ENCODE measurements around the gene HOXC13.

The HOXC13 gene

GRCh38 chr12:53956251-53956887 lies 17.7 kb downstream of the HOXC13 start:
- Histone ChIP-seq H3K4me1 (ENCODE audit: control insufficient read depth, insufficient read depth, low read length) (peaks cover 5% of the 10 kb centered on the region; the same call in 1 of the 2 replicates), H3K4me3 (ENCODE audit: low read depth, low read length) (no peak overlapping the region), H3K36me3 (ENCODE audit: control insufficient read depth in 2 of 2, insufficient read depth in 1 of 2, low read length in 2 of 2) (no peaks in the 10 kb centered on the region), H3K9me3 (ENCODE audit: control insufficient read depth, insufficient read depth, low read depth, low read length) (no peaks in the 10 kb centered on the region), H3K27ac (ENCODE audit: extremely low read depth, low read depth, low read length) (no peak overlapping the region)
- ChIA-PET CTCF (no interaction called here), POLR2A (no interaction called here)
- peak; percentile 86 for TF ChIP-seq BCL11B (tag by site-specific recombination; IDR thresholded peaks at IDR 0.05; ENCODE audit: low read depth)
- TF ChIP-seq ZNF221 (tag by site-specific recombination; IDR thresholded peaks at IDR 0.05; ENCODE audit: borderline replicate concordance), result no peak
- no peak for TF ChIP-seq ZNF274 (IDR thresholded peaks at IDR 0.05; ENCODE audit: low read length)
- TF ChIP-seq ZNF274 (tag by site-specific recombination; IDR thresholded peaks at IDR 0.05; ENCODE audit: borderline replicate concordance), result no peak

- TF ChIP-seq GLIS1 (tag by site-specific recombination; IDR thresholded peaks at IDR 0.05), result no peak
- no peak for TF ChIP-seq ZNF404 (tag by site-specific recombination; IDR thresholded peaks at IDR 0.05)
- no peak for TF ChIP-seq ZNF146 (tag by site-specific recombination; IDR thresholded peaks at IDR 0.05)
- ChIA-PET POLR2A (no interaction called here), CTCF (no interaction called here)
- H3K9me3 ChIP-seq (ENCODE audit: control insufficient read depth, insufficient read depth, low read depth, low read length), result no peaks in the 10 kb centered on the region
- H3K27ac ChIP-seq (ENCODE audit: extremely low read depth, low read depth, low read length), result no peak overlapping the region
- H3K4me3 ChIP-seq (ENCODE audit: low read depth, low read length), result no peak overlapping the region
- H3K4me1 ChIP-seq (ENCODE audit: control insufficient read depth, insufficient read depth, low read length), result peaks cover 5% of the 10 kb centered on the region; the same call in 1 of the 2 replicates
- peaks cover 0 to 5% of the 10 kb centered on the region in 2 experiments; a peak in 1 of 3 replicates for H3K36me3 ChIP-seq (ENCODE audit: control insufficient read depth in 2 of 2, insufficient read depth in 1 of 2, low read length in 2 of 2)
These were observed 18.4 kb downstream of the HOXC13 start for GRCh38 chr12:53956914-53957536.

- H3K4me1 ChIP-seq (ENCODE audit: control insufficient read depth, insufficient read depth, low read length), result peaks cover 10% of the 10 kb centered on the region
- no peak overlapping the region for H3K4me3 ChIP-seq (ENCODE audit: low read depth, low read length)
- peaks cover 0 to 8% of the 10 kb centered on the region in 2 experiments; a peak in 1 of 3 replicates for H3K36me3 ChIP-seq (ENCODE audit: control insufficient read depth in 2 of 2, insufficient read depth in 1 of 2, low read length in 2 of 2)
- CTCF ChIA-PET, result interaction anchor here (0.6 kb wide), 2 partner anchors 12 to 60 kb away, joined by 5 to 7 read pairs; no protein-coding TSS in a partner anchor
- no peaks in the 10 kb centered on the region for H3K9me3 ChIP-seq (ENCODE audit: control insufficient read depth, insufficient read depth, low read depth, low read length)
- peak; percentile 48 for TF ChIP-seq ZNF335 (tag by site-specific recombination; conservative IDR thresholded peaks at IDR 0.05)
- TF ChIP-seq ZFP3 (tag by site-specific recombination; IDR thresholded peaks at IDR 0.05; ENCODE audit: low read depth), result no peak
- TF ChIP-seq ZFP69B (tag by site-specific recombination; IDR thresholded peaks at IDR 0.05), result peak; percentile 81
- peak; percentile 37; the same call in 1 of the 2 replicates for TF ChIP-seq ZIC2 (tag by site-specific recombination; IDR thresholded peaks at IDR 0.05)
- peak; percentile 93 for TF ChIP-seq ZNF692 (tag by site-specific recombination; IDR thresholded peaks at IDR 0.05)
- POLR2A ChIA-PET, result no interaction called here
- no peak overlapping the region; the same call in 1 of the 2 replicates for H3K27ac ChIP-seq (ENCODE audit: extremely low read depth, low read depth, low read length)
These were observed 19.5 kb downstream of the HOXC13 start for GRCh38 chr12:53958128-53958527.

- Histone ChIP-seq H3K36me3 (ENCODE audit: control insufficient read depth in 2 of 2, insufficient read depth in 1 of 2, low read length in 2 of 2) (peaks cover 0 to 8% of the 10 kb centered on the region in 2 experiments; a peak in 1 of 3 replicates), H3K4me1 (ENCODE audit: control insufficient read depth, insufficient read depth, low read length) (peaks cover 17% of the 10 kb centered on the region), H3K27ac (ENCODE audit: extremely low read depth, low read depth, low read length) (no peak overlapping the region), H3K4me3 (ENCODE audit: low read depth, low read length) (no peak overlapping the region), H3K9me3 (ENCODE audit: control insufficient read depth, insufficient read depth, low read depth, low read length) (no peaks in the 10 kb centered on the region)
- ChIA-PET POLR2A (no interaction called here), CTCF (interaction anchor here (0.8 to 1.1 kb wide), 2 partner anchors 168 to 202 kb away, joined by 4 to 8 read pairs; no protein-coding TSS in a partner anchor)
- TF ChIP-seq ZNF366 (tag by site-specific recombination; conservative IDR thresholded peaks at IDR 0.05) (no peak), PRDM10 (tag by site-specific recombination; IDR thresholded peaks at IDR 0.05) (peak; percentile 96)
These were observed 20.7 kb downstream of the HOXC13 start for GRCh38 chr12:53959314-53959713.

Data from HEK293 (cell line).